DMS153 (cell line): ENCODE data around the gene SMG7.

Experiments
- DNase-seq: peaks from one replicate; lab custom pipeline; 2025; lab: John Stamatoyannopoulos, UW

The SMG7 gene

DNA sequence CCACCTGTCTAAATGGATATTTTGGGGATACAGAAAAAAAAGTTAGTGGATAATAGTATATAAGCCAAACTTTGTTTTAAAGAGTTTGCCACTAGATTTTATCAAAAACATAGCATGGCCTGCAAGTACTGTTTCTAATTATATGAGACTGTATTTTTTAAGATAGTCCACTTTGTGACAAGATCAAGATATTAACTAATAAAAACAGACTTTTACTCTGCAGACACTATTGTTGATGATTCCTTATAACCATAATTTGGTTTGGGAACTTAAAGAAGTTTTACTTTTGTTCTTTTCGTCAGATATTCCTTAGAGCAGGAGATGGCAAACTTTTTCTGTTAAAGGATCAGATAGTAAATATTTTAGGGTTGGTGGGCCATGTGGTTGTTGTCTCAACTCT is 36.4 kb downstream of the SMG7 start:
- no peak for DNase-seq

GRCh38 chr1:183512450-183512849 is 40.2 kb downstream of the SMG7 start:
- no peak for DNase-seq

GRCh38 chr1:183514235-183514634 is 41.9 kb downstream of the SMG7 start:
- DNase-seq = no peak

DNA sequence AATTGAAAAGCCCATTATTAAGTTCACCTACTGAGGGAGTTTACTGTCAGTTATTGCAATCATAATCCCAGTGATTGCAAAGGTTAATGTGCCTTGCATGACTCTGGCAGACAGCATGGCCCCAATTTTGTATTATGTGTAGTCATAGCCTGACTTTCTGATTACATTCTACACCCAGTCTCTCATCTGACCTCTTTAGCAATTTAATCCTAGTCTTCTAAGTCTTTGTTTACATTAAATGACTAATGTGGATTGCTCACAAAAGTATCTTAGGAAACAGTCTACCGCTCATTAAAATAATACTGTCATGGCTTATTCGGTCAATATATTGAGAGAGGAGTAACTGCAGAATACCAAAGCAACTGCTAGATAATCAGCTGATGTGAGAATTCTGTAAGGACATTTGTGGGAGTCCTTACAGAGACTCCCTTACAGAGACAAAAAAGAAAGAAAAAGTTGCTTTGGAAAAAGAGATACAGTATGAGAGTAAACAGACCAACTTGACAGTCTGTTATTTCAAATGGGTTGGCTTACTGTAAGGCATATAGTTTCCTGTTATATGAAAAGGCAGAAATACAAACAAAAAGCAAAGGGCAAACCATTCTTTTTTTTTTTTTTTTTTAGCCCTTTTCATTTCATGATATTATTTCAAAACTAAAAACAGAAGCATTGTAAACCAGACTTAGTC is 42.8 kb downstream of the SMG7 start:
- DNase-seq = peak; percentile 31

- no peak for DNase-seq
These were observed 44.4 kb downstream of the SMG7 start for GRCh38 chr1:183516725-183517124.

- no peak for DNase-seq
These were observed 45.1 kb downstream of the SMG7 start for GRCh38 chr1:183517401-183517800.

DNA sequence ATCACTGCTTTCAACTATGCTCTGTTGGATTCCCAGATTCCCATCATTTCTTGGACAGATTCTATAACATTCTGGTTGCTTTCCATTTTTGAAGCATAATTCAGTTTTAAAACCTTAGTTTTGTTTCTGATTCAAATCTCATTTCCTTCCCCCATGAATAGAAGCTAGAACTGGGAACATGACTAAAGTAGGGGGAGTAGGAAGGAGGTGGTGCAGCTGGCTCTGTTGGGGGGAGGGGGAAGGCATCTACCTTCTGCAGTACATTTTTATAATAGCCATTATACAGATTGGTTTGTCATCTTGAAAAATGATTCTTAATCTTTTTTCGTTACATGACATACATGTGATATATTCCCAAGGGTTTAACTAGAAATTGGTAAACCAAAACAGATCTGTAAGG is 48.1 kb downstream of the SMG7 start:
- DNase-seq = no peak

DNA sequence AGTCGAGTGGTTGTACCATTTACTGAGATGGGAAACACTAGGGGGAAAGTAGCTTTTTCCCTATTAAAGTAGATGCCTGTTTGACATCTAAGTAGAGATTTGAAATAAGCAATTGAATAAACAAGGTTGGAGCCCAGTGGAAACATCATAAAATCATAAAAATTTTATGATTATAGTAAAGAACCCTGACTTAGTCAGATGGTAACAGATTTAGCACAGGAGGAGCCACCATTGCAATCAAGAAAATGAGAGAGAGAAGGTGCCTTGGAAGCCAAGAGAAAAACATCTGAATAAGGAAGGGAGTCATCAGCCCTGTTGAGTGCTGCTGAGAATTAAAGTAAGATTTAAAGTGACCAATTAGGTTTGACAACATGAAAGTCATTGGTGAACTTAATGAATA is 49.8 kb downstream of the SMG7 start:
- no peak for DNase-seq

DNA sequence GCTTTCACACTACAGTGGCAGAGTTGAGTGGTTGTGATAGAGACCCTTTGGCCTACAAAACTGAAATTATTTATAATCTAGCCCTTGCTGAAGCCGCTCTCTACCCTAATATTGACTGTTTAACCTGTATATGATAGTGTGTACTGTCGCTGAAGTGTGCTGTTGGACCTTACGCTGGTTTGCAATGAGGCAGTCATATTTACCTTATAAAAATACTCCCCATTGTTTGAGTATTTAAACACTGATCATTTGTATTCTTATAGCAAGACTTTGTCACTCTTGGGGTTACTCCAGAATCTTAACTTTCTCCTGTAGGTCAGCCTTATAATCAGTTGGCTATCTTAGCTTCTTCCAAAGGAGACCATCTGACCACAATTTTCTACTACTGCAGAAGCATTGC is 56.3 kb downstream of the SMG7 start:
- DNase-seq = no peak

- DNase-seq = no peak
These were observed 61.4 kb downstream of the SMG7 start for GRCh38 chr1:183533617-183534174.

DNA sequence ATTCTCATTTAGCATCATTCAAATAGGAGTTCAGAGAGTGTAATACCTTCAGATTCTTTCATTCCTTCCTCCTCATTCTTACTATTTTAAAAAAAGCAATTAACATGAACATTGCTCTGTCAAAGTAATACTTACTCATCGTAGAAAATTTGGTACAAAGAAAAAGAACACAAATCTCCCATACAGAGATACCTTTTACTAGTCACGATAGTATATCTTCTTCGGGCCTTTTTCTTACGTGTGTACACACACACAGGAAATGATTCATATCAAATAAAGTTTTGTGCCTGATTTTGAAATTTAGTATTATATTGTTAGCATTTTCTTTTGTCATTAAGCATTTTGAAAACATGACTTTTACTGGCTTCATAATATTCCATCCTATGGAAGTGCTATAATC is 65.1 kb downstream of the SMG7 start:
- DNase-seq = no peak

- DNase-seq = peak; percentile 20
These were observed 71.4 kb downstream of the SMG7 start for GRCh38 chr1:183543619-183544204.

- no peak for DNase-seq
These were observed 72.4 kb downstream of the SMG7 start for GRCh38 chr1:183544598-183545297.

- DNase-seq = no peak
These were observed 74.1 kb downstream of the SMG7 start for GRCh38 chr1:183546427-183546826.

GRCh38 chr1:183548116-183548515 is 75.8 kb downstream of the SMG7 start:
- DNase-seq = peak; percentile 79

DNA sequence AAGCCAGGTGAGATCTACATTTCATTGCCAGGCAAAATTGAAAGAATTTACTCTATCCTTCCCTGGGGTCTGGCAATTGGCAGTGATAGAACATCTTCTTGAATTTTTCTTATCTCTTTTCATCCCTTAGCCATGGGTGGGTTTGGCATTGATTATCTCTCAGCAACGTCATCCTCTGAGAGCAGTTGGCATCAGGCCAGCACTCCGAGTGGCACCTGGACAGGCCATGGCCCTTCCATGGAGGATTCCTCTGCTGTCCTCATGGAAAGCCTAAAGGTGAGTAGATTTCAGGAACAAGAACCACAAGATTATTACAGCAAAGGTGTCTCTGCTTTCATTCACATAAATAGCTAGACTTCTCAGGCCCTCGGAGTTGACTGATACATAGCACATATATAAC is 78.6 kb downstream of the SMG7 start:
- DNase-seq = no peak

DNA sequence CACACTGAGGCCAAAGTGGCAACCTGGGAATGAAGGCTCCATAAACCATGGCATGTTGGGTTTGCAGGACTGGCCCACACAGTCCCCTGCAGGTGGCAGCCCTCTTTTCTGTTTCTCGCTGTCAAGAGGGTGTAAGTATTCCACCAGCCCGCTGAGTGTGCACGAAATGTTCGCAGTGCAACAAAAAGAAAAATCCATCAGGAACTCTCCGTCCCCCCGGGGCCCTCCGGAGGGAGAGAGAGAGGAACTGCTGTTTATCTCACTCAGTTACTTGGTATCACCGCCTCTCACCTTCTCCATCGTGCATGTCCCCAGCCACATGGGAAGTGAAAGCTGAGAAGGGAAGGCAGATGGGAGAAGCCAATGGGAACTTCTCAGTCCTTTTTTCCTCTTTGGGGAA is 79.6 kb downstream of the SMG7 start:
- no peak for DNase-seq

DNA sequence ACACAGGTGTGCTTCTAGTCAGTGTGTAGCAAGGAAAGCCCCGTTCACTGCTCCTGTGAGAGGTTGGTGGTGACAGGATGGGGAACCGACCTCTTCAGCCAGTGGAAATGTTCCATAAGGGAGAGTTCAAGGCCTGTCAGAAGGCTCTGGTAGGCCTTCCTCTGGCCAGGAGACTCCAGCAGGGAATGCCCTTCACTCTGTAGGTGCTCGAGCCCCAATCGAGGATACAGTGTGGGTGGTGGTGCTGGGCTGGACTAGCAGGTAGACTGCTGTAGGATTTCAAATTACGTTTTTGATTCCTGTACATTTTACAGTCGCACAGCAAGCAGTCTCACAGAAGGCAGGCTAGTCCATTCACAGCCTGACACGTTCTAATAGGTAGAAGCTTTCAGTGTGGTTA is 80.1 kb downstream of the SMG7 start:
- no peak for DNase-seq

- no peak for DNase-seq
These were observed 80.6 kb downstream of the SMG7 start for GRCh38 chr1:183552891-183553290.

- DNase-seq = no peak
These were observed 81.0 kb downstream of the SMG7 start for GRCh38 chr1:183553331-183553730.

DNA sequence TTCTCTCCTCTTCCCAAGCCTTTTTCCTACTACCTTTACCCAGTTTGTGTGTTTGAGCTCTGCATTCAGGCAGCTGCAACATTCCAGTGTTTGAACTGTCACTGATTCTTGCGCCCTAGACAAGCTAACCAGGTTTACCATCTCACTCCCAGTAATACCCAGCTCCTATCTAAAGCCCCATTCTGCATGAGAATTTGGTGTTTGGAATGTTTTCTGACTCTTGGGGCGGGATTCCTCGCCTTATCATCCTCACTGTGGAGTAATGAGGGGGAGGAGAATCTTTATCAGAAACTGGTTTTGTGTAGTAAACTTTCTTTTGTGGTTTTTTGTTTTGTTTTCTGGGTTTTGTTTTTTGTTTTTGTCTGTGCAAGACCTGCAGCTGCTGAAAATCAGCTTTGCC is 81.5 kb downstream of the SMG7 start:
- no peak for DNase-seq

- DNase-seq = peak; percentile 23
These were observed 82.3 kb downstream of the SMG7 start for GRCh38 chr1:183554577-183554976.

- DNase-seq = no peak
These were observed 86.8 kb downstream of the SMG7 start for GRCh38 chr1:183559061-183559460.
